Stimulated activated CD4-positive, alpha-beta T cell treated with anti-CD3 and anti-CD28 coated beads, Interleukin-15, amount 100 ng/mL, for 1 hour (primary cell): ENCODE measurements around the gene CEP135.

ENCODE experiments used
- DNase-seq, 2 donors: peaks; one replicate each; pipeline ENCODE4 v3.0.0-alpha.2; 2020; ENCODE audit warnings: low read depth in 1 of 2, low spot score in 1 of 2

CEP135 gene

GRCh38 chr4:56077676-56078075, 128.9 kb downstream of the CEP135 start:
- no peak for DNase-seq

DNA sequence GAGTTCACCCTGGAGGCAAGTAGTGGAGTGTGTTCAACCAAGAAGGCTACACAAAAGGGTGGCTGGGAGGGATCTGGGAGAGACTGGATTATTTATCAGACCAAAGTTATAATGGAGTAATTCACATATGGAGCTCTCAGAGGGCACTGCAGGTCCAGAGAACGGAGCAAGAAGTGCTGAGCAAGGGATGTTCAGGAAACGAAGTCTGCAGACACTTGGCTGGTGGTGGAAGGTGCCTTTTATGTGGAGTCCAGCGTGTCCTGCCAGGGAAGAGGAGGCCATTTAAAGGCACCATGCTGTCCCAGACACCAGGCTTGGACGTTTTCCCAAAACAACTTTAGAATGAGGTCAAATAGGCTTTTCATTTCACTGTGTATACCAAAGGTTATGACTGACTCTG, 130.1 kb downstream of the CEP135 start:
- no peak for DNase-seq

DNA sequence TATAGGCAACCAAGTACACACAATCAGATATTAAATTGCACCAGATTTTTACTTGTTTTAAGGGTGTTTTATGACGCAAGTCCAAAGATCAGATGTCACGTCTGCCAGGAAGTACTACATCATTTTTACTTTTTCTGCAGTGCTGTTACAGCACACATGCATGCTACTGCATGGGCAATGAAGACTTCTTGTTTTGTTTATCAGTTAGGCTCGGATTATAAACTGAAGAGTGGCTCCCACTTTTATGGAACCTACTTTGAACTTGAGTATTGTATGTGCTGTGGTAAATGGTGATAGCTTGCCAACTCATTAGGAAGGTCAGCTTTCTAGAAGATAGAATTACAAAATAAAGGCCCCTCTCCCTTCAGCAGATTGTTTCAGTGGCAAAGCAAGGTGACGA, 131.6 kb downstream of the CEP135 start:
- DNase-seq, result no peak

GRCh38 chr4:56082829-56083228, 134.1 kb downstream of the CEP135 start:
- no peak for DNase-seq
